Bronchial epithelial cell (primary cell): ENCODE results near the gene ZNF132. TPM values are rescaled to one million over a fixed set of nuclear protein-coding genes. Genes with fewer than 3 reads are reported as not detected.
A peak's percentile ranks its signal among the peaks of the same experiment; 100 is the strongest.

ENCODE experiments used
- DNase-seq: peaks from one replicate; pipeline ENCODE4 v3.0.0-alpha.2; 2010; ENCODE audit warnings: low read depth
- FAIRE-seq: peaks from 2 replicates; lab custom pipeline; 2011; peaks lifted over from hg19 to GRCh38; lab: Jason Lieb, UNC
- H3K27me3 ChIP-seq: 2 replicates; pipeline ENCODE4 v1.5.1; 2011; ENCODE audit warnings: low read length; ENCODE audit not compliant: control insufficient read depth, insufficient read depth
- H3K36me3 ChIP-seq: 2 replicates; pipeline ENCODE4 v1.5.1; 2011; ENCODE audit warnings: low read length; ENCODE audit not compliant: control insufficient read depth, insufficient read depth
- H3K4me3 ChIP-seq: 2 replicates; pipeline ENCODE4 v1.5.1; 2011; ENCODE audit warnings: mild to moderate bottlenecking, low read depth, low read length, control low read depth
- total RNA-seq: library from RNA; depleted of rRNA; stranded (reverse); fragments of >200 nt; gene quantifications from 2 replicates; pipeline ENCODE4 v1.2.1, GENCODE V29; 2014
- TF ChIP-seq, protein P1 (sequence below): IDR thresholded peaks from 2 replicates; pipeline ENCODE4 v1.5.1; 2011; ENCODE audit warnings: mild to moderate bottlenecking, moderate library complexity, low read length, control low read depth, inconsistent platforms; ENCODE audit not compliant: insufficient read depth, severe bottlenecking

The ZNF132 gene
- total RNA-seq, 1 donor from 2014 or later: 5.5 TPM

DNA sequence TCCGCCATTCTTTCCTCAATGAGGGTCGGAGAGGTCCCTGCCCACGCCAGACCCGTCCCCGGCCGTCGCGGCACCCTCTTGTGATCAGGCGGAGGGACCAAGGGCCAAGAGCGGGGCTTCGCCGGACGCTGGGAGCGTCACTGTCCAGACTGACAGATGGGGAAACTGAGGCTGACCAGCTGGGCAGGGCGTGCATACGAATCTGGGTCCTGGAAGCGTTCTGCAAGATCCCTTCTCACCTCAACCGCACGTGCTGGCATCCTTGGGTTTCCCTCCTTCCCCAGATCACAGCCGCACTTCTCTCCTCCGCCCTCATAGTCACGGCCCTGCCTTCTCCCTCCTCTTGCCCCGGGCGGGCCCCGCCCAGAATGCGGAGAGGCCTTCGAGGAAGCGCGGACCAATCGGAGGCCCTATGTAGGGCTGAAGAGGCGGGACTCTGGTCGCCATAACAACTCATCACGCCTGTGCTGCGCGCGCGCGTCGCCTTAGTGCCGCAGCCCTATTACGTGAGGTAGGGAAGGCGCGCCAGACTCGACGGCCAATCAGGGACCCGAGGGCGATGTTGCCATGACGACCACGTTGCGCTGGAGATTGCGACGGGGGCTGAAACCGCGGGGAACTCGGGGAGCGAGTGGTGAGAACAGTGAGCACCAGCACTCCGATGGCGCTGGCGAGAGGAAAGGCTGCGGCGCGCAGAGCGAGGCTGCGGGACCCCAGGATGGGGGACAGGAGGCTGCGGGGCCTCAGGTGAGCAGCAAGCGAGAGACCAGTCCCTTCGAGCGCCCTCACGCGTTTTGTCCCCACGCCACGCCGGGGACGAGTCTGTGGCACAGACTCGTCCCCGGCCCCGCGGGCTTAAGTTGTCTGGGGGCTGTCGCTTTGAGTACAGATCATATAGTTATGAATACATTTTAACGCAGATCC, 38.8 kb downstream of the ZNF132 start:
- TF ChIP-seq, protein P1, sequence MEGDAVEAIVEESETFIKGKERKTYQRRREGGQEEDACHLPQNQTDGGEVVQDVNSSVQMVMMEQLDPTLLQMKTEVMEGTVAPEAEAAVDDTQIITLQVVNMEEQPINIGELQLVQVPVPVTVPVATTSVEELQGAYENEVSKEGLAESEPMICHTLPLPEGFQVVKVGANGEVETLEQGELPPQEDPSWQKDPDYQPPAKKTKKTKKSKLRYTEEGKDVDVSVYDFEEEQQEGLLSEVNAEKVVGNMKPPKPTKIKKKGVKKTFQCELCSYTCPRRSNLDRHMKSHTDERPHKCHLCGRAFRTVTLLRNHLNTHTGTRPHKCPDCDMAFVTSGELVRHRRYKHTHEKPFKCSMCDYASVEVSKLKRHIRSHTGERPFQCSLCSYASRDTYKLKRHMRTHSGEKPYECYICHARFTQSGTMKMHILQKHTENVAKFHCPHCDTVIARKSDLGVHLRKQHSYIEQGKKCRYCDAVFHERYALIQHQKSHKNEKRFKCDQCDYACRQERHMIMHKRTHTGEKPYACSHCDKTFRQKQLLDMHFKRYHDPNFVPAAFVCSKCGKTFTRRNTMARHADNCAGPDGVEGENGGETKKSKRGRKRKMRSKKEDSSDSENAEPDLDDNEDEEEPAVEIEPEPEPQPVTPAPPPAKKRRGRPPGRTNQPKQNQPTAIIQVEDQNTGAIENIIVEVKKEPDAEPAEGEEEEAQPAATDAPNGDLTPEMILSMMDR: peak; percentile 16
- FAIRE-seq: no peak
- peak; percentile 98 for DNase-seq
- Histone ChIP-seq H3K4me3 (peak overlapping the region; percentile 68), H3K36me3 (no peaks in the 10 kb centered on the region), H3K27me3 (no peaks in the 10 kb centered on the region)

- H3K4me3 ChIP-seq: no peak overlapping the region
- no peaks in the 10 kb centered on the region for H3K27me3 ChIP-seq
- FAIRE-seq (no peak), DNase-seq (no peak)
- TF ChIP-seq, protein P1: no peak
- H3K36me3 ChIP-seq: no peaks in the 10 kb centered on the region
These were observed 39.5 kb downstream of the ZNF132 start for GRCh38 chr19:58400316-58400915.

DNA sequence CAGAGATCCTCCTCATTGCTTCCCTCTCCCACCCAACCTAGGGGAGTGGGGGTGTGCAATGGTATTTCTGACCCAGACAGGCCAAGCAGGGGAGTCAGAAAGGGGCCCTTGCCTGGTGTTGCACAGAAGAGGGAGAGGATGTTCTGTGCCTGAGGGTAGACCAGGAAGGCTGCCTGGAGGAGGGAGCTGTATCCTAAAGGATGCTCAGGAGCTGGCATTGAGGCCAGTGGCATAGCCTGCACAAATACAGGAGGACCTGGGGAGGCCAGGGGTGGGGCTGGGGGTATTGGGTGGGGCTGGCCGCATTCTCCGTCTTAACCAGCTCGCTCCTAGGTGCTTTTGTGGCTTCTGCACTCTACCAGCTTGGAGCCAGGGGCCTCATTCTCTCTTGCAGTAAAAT, 40.0 kb downstream of the ZNF132 start:
- no peak for FAIRE-seq
- TF ChIP-seq, protein P1: no peak
- Histone ChIP-seq H3K27me3 (no peaks in the 10 kb centered on the region), H3K36me3 (no peaks in the 10 kb centered on the region), H3K4me3 (no peak overlapping the region)
- DNase-seq: no peak

- Histone ChIP-seq H3K36me3 (peaks cover 2% of the 10 kb centered on the region), H3K4me3 (no peak overlapping the region), H3K27me3 (no peaks in the 10 kb centered on the region)
- DNase-seq: no peak
- TF ChIP-seq, protein P1: no peak
- FAIRE-seq: no peak
These were observed 41.4 kb downstream of the ZNF132 start for GRCh38 chr19:58398545-58398944.

DNA sequence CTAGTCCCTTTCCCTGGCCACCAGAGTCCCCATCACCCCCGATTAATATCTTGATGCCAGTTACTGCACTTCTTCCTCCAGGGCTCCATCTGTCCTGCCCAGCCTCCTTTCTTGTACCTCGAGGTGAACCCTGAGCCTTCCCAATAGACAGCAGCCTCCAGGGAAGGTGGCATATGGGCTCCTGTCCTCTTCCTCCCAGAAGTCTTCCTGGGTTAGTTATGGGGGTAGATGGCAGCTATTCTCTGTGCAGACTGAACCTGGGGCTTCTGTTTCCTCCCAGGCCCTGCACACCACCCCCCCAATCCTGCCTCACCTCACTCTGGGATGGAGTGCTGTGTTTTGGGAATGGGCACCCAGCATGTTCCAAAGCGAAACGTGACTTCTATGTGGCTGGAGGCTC, 41.9 kb downstream of the ZNF132 start:
- FAIRE-seq: no peak

More for the DNA sequence above, 41.9 kb downstream of the ZNF132 start:
- no peak overlapping the region for H3K4me3 ChIP-seq
- no peaks in the 10 kb centered on the region for H3K27me3 ChIP-seq
- TF ChIP-seq, protein P1: no peak
- no peak for DNase-seq
- H3K36me3 ChIP-seq: peaks cover 5% of the 10 kb centered on the region
